Superior temporal gyrus (tissue), 1 donor: ENCODE measurements around the gene GASK1A.

ENCODE experiments used
- DNase-seq: peaks from one replicate; pipeline ENCODE4 v3.0.0-alpha.2; 2016; ENCODE audit errors: extremely low spot score

Gene GASK1A

GRCh38 chr3:42982645-42983412 is 3.7 kb downstream of the GASK1A start:
- DNase-seq = no peak

GRCh38 chr3:42983927-42984326 is 4.8 kb downstream of the GASK1A start:
- DNase-seq = no peak

DNA sequence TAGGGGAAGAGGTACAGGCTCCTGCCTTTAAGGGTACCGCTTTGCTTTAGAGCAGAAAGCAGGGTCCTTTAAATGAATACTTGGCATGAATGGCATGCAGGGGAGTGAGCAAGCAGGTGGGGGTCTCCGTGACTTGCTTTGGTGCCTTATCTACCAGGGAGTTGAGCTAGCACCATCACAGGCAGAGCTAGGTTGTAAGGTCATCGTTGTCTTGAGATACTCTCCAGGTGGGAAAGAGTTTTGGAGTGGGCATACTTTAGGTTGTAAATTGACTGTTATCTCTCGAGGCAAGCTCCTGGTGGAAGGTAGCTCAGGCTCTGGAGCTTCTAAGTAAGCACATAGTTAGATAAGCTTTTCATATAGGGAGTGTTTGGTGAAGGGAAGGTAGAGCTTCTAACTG is 5.6 kb downstream of the GASK1A start:
- DNase-seq = no peak

DNA sequence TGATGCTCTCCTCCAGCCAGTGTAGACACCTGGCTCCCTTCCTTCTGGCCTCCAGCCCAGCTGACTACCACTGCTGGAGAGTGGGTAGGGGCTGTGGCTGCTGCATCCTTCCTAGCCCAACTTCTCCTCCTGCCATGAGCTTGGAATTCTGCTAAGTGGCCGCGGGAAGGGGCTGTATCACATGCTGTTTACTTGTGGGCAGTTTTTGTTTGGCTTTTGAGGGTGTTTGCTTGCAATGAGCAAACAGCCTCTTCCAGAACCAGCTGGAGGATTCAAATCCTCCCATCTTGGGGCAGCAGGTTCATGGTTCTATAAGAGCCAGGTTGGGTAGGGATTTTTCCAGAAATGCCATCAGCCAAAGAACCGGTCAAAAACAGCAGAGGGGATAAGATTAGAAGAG is 9.0 kb downstream of the GASK1A start:
- DNase-seq = no peak

DNA sequence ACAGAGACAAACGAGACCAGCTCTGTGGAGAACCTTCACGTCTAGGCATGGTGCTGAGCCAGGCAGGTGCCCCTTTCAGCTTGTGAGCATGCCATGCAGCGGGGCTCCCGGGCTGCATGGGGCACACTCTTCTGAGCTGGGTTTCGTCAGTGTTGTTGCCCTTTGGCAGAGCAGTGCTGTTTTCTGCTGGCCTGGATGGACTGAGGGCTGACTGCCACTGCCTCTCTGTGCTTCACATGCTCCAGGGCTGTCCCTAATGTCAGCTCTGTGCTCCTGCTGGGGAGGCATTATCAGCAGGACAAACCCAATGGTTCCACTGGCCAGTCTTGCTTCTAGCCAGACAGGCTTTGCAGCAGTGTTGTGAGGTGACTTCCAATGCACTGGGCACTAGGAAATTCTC is 9.5 kb downstream of the GASK1A start:
- no peak for DNase-seq

DNA sequence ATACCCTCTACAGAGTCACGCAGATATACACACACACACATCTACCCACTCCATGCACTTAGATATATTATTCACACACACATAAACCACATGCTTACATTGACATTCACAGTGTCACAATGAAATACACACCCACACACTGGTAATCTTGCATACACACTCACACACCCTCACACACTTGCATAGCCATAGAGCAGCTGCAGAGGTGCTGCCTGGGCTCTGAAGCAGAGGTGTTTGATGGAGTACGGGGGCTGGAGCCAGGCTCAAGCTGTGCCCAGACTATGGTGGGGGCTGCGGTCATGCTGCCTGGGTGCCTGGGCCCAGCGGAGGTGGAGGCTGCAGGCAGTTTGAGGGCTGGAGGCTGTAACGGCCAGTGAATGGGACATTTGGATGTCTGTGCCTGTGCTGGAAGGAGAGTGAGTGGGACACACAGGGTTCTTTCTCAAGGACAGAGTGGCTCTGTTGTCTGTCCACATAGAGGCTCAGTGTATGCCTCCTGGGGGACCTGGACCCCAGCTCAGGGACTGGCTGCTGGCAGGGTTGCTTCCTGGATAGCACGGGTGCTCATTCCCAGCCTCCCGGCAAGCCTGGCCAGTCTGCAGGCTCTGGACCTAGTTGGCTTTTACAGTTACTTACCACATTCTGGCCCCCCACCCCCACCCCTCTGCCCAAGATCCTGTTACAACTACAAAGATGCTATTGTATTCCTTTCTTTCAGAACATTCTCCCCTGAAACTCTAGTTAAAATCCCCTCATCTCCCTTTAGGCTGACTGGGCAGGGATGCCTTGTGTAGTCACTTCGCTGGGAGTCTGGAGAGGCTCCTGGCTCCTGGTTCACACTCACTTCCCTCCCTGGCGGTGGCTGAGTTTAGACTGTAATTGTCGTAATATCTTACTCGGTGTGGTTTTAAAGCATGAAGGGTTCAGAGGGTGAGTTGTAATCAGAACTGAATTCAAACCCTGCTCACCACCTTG is 12.5 kb downstream of the GASK1A start:
- DNase-seq = peak; percentile 72

GRCh38 chr3:42994595-42994994 is 15.5 kb downstream of the GASK1A start:
- DNase-seq = no peak

DNA sequence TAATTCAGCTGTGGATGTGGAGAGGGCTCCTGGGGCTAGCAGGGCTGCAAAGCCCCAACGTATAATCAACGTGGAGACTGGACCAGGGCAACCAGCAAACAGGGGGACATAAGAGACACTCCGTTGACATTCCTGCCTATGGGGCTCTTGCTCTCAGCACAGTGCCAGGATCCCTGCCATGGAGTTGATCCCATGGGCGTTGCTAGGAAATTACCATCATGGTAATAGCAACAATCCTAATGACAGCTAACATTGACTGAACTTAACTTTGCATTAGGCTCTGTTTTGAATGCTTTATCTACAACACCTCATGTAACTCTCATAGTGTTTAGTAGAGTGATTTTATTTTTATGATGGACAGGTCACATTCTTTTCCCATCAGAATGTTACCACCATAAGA is 16.9 kb downstream of the GASK1A start:
- DNase-seq = no peak

DNA sequence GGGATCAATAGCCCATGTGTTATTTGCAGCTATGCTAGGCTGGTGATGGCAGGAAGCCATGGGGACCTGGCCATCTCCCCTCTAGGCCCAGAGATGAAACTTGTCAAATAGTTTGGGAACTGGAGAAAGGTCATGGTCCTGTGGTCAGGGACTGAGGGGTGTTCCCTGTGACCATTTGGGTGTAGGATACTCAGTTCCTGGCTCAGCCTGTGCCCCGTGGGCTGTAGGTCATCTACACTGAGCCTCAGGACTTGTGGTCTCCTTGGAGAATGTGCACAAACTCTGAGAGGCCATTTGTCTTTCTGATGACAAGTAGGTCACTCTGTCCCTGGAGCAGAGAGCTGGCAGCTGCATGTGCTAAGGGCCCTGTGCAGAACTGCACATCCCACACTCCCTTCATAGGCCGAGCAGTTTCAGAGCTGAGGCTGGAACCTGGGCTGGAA is 17.5 kb downstream of the GASK1A start:
- no peak for DNase-seq

DNA sequence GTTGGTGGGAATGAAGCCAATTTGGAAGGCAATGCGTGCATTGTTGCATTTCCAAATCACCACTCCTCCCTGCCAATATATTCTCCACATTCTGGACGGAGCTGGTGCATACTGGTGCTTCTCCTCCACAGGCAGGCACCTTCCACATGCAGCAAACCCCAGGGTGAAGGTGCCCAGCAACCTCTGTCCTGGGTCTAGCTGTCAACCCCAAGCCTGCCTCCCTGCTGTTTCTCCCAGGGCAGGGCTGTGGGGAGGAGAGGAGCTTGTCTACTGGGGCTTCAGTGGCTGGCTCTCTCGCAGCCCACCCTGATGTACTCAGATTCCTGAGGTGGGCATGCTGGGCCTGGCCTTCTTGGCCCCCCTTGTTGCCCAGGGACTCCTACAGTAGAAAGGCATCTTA is 20.1 kb downstream of the GASK1A start:
- DNase-seq = no peak

DNA sequence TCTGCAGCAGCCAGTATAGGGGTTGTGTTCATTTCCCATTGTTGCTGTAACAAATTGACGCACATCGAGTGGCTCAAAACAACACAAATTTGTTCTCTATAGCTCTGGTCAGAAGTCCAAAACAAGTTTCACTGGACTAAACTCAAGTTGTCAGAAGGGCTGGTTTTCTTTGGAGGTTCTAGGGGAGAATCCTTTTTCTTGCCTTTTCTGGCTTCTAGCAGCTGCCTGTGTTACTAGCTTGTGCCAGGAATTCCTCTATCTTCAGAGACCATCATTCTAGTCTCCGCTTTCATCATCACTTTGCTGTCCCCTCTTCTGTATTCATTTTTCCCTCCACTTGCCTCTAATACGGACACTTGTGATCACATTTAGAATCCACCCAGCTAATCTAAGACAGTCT is 20.5 kb downstream of the GASK1A start:
- DNase-seq = no peak

- no peak for DNase-seq
Observed at GRCh38 chr3:43000387-43000786, 21.3 kb downstream of the GASK1A start.

GRCh38 chr3:43001094-43001553 is 22.0 kb downstream of the GASK1A start:
- no peak for DNase-seq

DNA sequence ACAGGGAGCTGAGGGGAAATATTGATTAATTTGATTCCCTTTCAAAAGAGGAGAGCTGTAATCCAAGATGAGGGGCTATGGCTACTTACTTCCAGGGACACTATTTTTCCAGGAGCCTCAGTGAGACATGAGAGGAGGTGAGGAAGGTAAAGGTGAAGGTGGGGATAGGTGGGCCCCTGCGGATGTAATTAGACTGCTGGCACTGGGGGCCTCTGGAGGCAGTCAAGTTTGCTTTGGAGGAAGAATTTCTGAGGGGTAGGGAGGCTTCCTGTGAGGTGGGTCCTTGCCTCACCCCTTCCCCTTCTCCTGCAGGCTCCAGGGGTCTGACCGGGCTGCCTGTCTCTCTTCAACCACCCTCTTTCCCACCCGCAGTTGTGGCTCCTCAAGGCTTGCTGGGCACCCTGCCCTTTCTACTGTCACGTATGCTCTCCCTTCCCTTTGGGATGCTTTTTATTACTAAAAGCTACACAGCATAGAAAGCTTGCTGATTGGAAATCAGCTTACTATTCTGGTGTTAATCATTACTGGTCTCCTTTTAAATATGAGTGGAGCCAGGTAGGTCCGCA is 22.5 kb downstream of the GASK1A start:
- no peak for DNase-seq

DNA sequence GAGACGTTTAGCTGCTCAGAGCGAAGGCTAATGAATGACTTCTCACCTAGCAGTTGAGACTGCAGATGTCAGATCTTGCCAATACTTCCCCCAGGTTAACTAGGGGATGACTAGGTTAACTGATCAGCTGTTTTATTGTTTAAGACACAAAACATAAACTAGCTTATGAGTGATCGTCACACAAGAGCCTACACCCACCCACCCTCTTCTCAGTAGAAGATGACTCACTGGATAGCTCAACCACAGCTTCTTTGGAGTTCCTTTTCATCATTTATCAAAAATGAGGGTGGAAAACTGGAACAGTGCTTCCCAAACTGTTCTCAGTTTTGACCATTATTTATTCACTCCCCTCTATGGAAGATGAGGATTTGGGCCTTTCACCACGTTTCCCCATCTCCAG is 25.2 kb downstream of the GASK1A start:
- no peak for DNase-seq

- no peak for DNase-seq
Observed at GRCh38 chr3:43005253-43005652, 26.1 kb downstream of the GASK1A start.

GRCh38 chr3:43005981-43006380 is 26.9 kb downstream of the GASK1A start:
- DNase-seq = no peak

DNA sequence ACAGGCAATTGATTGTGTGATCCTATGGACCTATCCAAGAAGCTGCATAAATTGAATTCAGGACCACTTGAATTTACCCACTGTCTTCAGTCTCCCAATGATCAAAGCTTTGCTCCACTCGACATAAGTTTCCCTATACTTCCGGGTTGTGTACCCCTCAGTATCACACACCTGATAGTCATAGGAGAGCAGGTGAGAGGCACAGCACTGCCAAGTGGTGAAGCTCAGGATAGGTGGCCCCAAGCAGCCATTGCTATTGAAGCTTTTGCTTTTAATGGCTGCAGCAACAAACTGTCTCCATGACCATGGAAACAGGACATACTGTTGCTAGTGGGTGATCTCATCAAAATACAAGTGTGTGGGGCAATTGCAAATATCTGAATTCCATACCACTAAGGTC is 27.7 kb downstream of the GASK1A start:
- DNase-seq = no peak

DNA sequence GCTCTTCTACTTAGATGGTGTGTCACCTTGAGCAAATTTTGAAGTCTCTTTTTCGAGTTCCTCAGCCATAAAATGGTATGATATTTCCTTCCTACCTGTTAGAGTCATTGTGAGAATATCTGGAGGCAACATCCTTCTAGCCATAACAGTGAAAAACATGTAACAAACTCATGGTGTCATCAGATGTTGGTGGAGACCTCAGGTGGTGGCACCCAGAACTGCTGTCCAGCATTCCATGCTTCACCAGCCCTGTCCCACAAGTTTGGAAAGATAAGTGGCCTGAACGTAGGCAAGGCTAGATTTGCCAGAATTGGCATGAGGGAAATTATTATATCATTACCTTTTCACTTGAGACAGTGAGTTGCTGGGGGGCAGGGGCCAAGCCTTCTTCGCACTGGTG is 30.4 kb downstream of the GASK1A start:
- no peak for DNase-seq

DNA sequence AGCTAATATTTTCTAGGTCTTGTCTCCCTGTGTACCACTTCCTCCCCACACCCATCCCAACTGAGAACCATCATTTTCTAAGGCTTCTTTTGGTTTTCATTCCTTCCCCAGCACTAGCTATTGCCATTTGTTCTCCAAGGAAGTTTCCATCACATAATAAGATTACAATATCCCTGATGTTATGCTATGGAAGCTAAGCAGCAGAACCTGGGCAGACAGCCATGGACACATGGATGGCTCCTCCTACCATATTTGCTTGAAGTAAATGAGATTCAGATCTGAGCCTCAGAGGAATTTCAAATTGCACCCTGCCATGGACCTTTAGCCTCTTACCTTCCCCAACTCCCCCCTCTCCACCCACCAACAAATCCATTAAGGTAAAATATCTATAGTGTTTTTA is 31.5 kb downstream of the GASK1A start:
- no peak for DNase-seq

GRCh38 chr3:43011638-43012037 is 32.5 kb downstream of the GASK1A start:
- DNase-seq = no peak

- DNase-seq = no peak
Observed at GRCh38 chr3:43012174-43012573, 33.1 kb downstream of the GASK1A start.
